BE2C (cell line): Measurements from ENCODE around the gene MRPL40. TPM values are rescaled to one million over a fixed set of nuclear protein-coding genes. Genes with fewer than 3 reads are reported as not detected.

Source experiments
- DNase-seq: peaks from one replicate; pipeline ENCODE4 v3.0.0-alpha.2; 2020
- H3K27me3 ChIP-seq: fragments of 250-450 bp; sonication (Bioruptor Pico); 2 replicates; pipeline ENCODE4 v1.5.1; 2020; ENCODE audit warnings: mild to moderate bottlenecking
- H3K36me3 ChIP-seq: fragments of 250-450 bp; sonication (Bioruptor Pico); 2 replicates; pipeline ENCODE4 v1.5.1; 2020; ENCODE audit warnings: mild to moderate bottlenecking
- H3K4me1 ChIP-seq: fragments of 250-450 bp; sonication (Bioruptor Pico); 2 replicates; pipeline ENCODE4 v1.5.1; 2020
- H3K4me3 ChIP-seq: 2 replicates; pipeline ENCODE4 v1.5.1; 2011; ENCODE audit warnings: low read depth, low read length
- H3K9me3 ChIP-seq: fragments of 250-450 bp; sonication (Bioruptor Pico); 2 replicates; pipeline ENCODE4 v1.5.1; 2020
- CTCF ChIP-seq: IDR thresholded peaks from 2 replicates; pipeline ENCODE4 v1.5.1; 2012; ENCODE audit warnings: mild to moderate bottlenecking, low read depth, low read length
- polyA plus RNA-seq: library from polyadenylated mRNA; unstranded; fragments of >200 nt; gene quantifications from one replicate; pipeline ENCODE4 v1.2.1, GENCODE V29; 2012; ENCODE audit warnings: low read depth, missing spikeins; ENCODE audit not compliant: insufficient read length, insufficient read depth

Gene MRPL40
- 173 TPM for polyA plus RNA-seq

GRCh38 chr22:19432133-19432851 lies at the start of gene MRPL40:
Gene MRPL40 (plus strand): TSS chr22:19432545. CDS start chr22:19432555, 10 bp downstream.
- no peak for TF ChIP-seq CTCF
- DNase-seq: peak; percentile 97
- H3K4me1 ChIP-seq: 0 out of 2 replicates have a peak, but pooled peaks cover 4% of the 10 kb centered on the region
- no peaks in the 10 kb centered on the region for H3K27me3 ChIP-seq
- H3K4me3 ChIP-seq: peak within 1 kb of the TSS; percentile 99
- peaks cover 25% of the 10 kb centered on the region for H3K36me3 ChIP-seq
- no peaks in the 10 kb centered on the region for H3K9me3 ChIP-seq

GRCh38 chr22:19383292-19383691 lies 49.1 kb upstream of the MRPL40 start:
- no peak for TF ChIP-seq CTCF
- H3K36me3 ChIP-seq: peaks cover 60% of the 10 kb centered on the region

GRCh38 chr22:19385221-19385906 lies 47.0 kb upstream of the MRPL40 start:
- Histone ChIP-seq H3K27me3 (no peaks in the 10 kb centered on the region), H3K36me3 (peaks cover 74% of the 10 kb centered on the region), H3K9me3 (no peaks in the 10 kb centered on the region), H3K4me3 (no peak overlapping the region), H3K4me1 (no peaks in the 10 kb centered on the region)
- TF ChIP-seq CTCF: no peak
- peak; percentile 42 for DNase-seq

More at GRCh38 chr22:19383292-19383691, 49.1 kb upstream of the MRPL40 start:
- H3K4me3 ChIP-seq: no peak overlapping the region
- H3K27me3 ChIP-seq: no peaks in the 10 kb centered on the region
- DNase-seq: no peak
- H3K9me3 ChIP-seq: no peaks in the 10 kb centered on the region
- H3K4me1 ChIP-seq: no peaks in the 10 kb centered on the region

- TF ChIP-seq CTCF: no peak
- DNase-seq: no peak
- no peaks in the 10 kb centered on the region for H3K9me3 ChIP-seq
- peaks cover 78% of the 10 kb centered on the region for H3K36me3 ChIP-seq
- H3K4me3 ChIP-seq: no peak overlapping the region
- H3K27me3 ChIP-seq: no peaks in the 10 kb centered on the region
- no peaks in the 10 kb centered on the region for H3K4me1 ChIP-seq
These were observed 46.1 kb upstream of the MRPL40 start for GRCh38 chr22:19386248-19386647.

GRCh38 chr22:19387038-19387437 lies 45.3 kb upstream of the MRPL40 start:
- no peak overlapping the region for H3K4me3 ChIP-seq
- no peak for TF ChIP-seq CTCF
- H3K4me1 ChIP-seq: no peaks in the 10 kb centered on the region
- peaks cover 82% of the 10 kb centered on the region for H3K36me3 ChIP-seq
- H3K27me3 ChIP-seq: no peaks in the 10 kb centered on the region
- no peak for DNase-seq
- H3K9me3 ChIP-seq: no peaks in the 10 kb centered on the region

- no peaks in the 10 kb centered on the region for H3K9me3 ChIP-seq
These were observed 44.8 kb upstream of the MRPL40 start for GRCh38 chr22:19387575-19387974.

More at GRCh38 chr22:19387575-19387974, 44.8 kb upstream of the MRPL40 start:
- TF ChIP-seq CTCF: no peak
- DNase-seq: no peak
- Histone ChIP-seq H3K27me3 (no peaks in the 10 kb centered on the region), H3K36me3 (peaks cover 82% of the 10 kb centered on the region), H3K4me1 (no peaks in the 10 kb centered on the region), H3K4me3 (no peak overlapping the region)
